ENCODE results near the gene MAN1C1.
A peak's percentile ranks its signal among the peaks of the same experiment; 100 is the strongest.

The MAN1C1 gene

GRCh38 chr1:25765923-25766589, 149.5 kb downstream of the MAN1C1 start:
- peak; percentile 55 for DNase-seq

GRCh38 chr1:25766721-25767436, 150.3 kb downstream of the MAN1C1 start:
- DNase-seq = no peak

- DNase-seq = no peak
Measured at GRCh38 chr1:25767437-25767770, 150.8 kb downstream of the MAN1C1 start.

- no peak for DNase-seq
Measured at GRCh38 chr1:25768999-25769398, 152.4 kb downstream of the MAN1C1 start.

GRCh38 chr1:25769625-25770383, 153.2 kb downstream of the MAN1C1 start:
- DNase-seq = no peak

- no peak for DNase-seq
Measured at GRCh38 chr1:25770541-25771220, 154.1 kb downstream of the MAN1C1 start.

- peak; percentile 90 for DNase-seq
Measured at GRCh38 chr1:25771221-25772114, 154.9 kb downstream of the MAN1C1 start.

GRCh38 chr1:25772164-25772563, 155.6 kb downstream of the MAN1C1 start:
- DNase-seq = no peak

- no peak for DNase-seq
Measured at GRCh38 chr1:25772692-25773245, 156.2 kb downstream of the MAN1C1 start.

GRCh38 chr1:25773441-25774125, 157.0 kb downstream of the MAN1C1 start:
- DNase-seq = no peak

- no peak for DNase-seq
Measured at GRCh38 chr1:25774206-25774803, 157.7 kb downstream of the MAN1C1 start.

GRCh38 chr1:25774921-25775771, 158.6 kb downstream of the MAN1C1 start:
- peak; percentile 73 for DNase-seq

GRCh38 chr1:25779388-25779787, 162.8 kb downstream of the MAN1C1 start:
- DNase-seq = no peak

GRCh38 chr1:25779894-25780293, 163.3 kb downstream of the MAN1C1 start:
- DNase-seq = no peak

- peak; percentile 17 for DNase-seq
Measured at GRCh38 chr1:25780318-25781129, 163.9 kb downstream of the MAN1C1 start.

GRCh38 chr1:25781130-25781433, 164.5 kb downstream of the MAN1C1 start:
- DNase-seq = no peak

- DNase-seq = no peak
Measured at GRCh38 chr1:25782608-25783201, 166.1 kb downstream of the MAN1C1 start.

GRCh38 chr1:25784575-25785051, 168.0 kb downstream of the MAN1C1 start:
- no peak for DNase-seq

Data from NCI-H82 (cell line).